ENCODE measurements around the gene CILP2. TPM values are rescaled to one million over a fixed set of nuclear protein-coding genes. Genes with fewer than 3 reads are reported as not detected.

CILP2 gene
- total RNA-seq, 1 donor from 2014 or later: 1.0 TPM

GRCh38 chr19:19570571-19570970, 32.5 kb downstream of the CILP2 start:
- peaks cover 6% of the 10 kb centered on the region for H3K4me1 ChIP-seq
- Mint-ChIP-seq H3K9me3 (no peaks in the 10 kb centered on the region), H3K4me1 (peaks cover 4% of the 10 kb centered on the region), H3K27me3 (ENCODE audit: insufficient read depth, low read depth) (peaks cover 2% of the 10 kb centered on the region), H3K4me3 (no peak overlapping the region), H3K27ac (no peak overlapping the region), H3K36me3 (peaks cover 16% of the 10 kb centered on the region)
- H3K4me2 ChIP-seq: no peak overlapping the region
- H3K27me3 ChIP-seq: no peaks in the 10 kb centered on the region
- peaks cover 12% of the 10 kb centered on the region for H3F3A ChIP-seq (ENCODE audit: low read depth)
- TF ChIP-seq EZH2 (IDR thresholded peaks at IDR 0.05): no peak
- no peak for TF ChIP-seq EZH2phosphoT487 (IDR thresholded peaks at IDR 0.05)
- no peak for TF ChIP-seq CTCF (IDR thresholded peaks at IDR 0.05)
- peaks cover under 1% of the 10 kb centered on the region for H4K20me1 ChIP-seq (ENCODE audit: low read depth)
- DNase-seq (ENCODE audit: low spot score): no peak
- H3K4me3 ChIP-seq: no peak overlapping the region
- H3K36me3 ChIP-seq: no peaks in the 10 kb centered on the region
- no peak overlapping the region for H3K27ac ChIP-seq
- no peak overlapping the region for H3K9ac ChIP-seq
- H2AFZ ChIP-seq (replicated peaks): no peak overlapping the region
- H3K79me2 ChIP-seq (ENCODE audit: low read depth): no peaks in the 10 kb centered on the region
- H3K9me3 ChIP-seq (ENCODE audit: low read depth): no peaks in the 10 kb centered on the region

GRCh38 chr19:19571071-19571786, 33.2 kb downstream of the CILP2 start:
- no peak for DNase-seq (ENCODE audit: low spot score)
- Histone ChIP-seq H3K4me1 (peaks cover 9% of the 10 kb centered on the region), H3F3A (ENCODE audit: low read depth) (peaks cover 19% of the 10 kb centered on the region), H4K20me1 (ENCODE audit: low read depth) (peaks cover 6% of the 10 kb centered on the region), H3K4me3 (no peak overlapping the region), H2AFZ (replicated peaks) (no peak overlapping the region), H3K79me2 (ENCODE audit: low read depth) (no peaks in the 10 kb centered on the region), H3K4me2 (no peak overlapping the region), H3K9me3 (ENCODE audit: low read depth) (no peaks in the 10 kb centered on the region), H3K9ac (no peak overlapping the region), H3K36me3 (no peaks in the 10 kb centered on the region), H3K27ac (no peak overlapping the region), H3K27me3 (no peaks in the 10 kb centered on the region)
- Mint-ChIP-seq H3K9me3 (no peaks in the 10 kb centered on the region), H3K27ac (no peak overlapping the region), H3K36me3 (peaks cover 16% of the 10 kb centered on the region), H3K4me1 (peaks cover 8% of the 10 kb centered on the region), H3K4me3 (no peak overlapping the region), H3K27me3 (ENCODE audit: insufficient read depth, low read depth) (peaks cover 2% of the 10 kb centered on the region)
- TF ChIP-seq CTCF (IDR thresholded peaks at IDR 0.05): no peak
- TF ChIP-seq EZH2 (IDR thresholded peaks at IDR 0.05): no peak
- TF ChIP-seq EZH2phosphoT487 (IDR thresholded peaks at IDR 0.05): no peak

GRCh38 chr19:19575411-19575810, 37.3 kb downstream of the CILP2 start:
- no peak overlapping the region for H2AFZ ChIP-seq (replicated peaks)
- peak overlapping the region; percentile 8 for H3K27ac Mint-ChIP-seq
- H3K27ac ChIP-seq: peak overlapping the region; percentile 77
- peaks cover 18% of the 10 kb centered on the region for H3K4me1 Mint-ChIP-seq
- H4K20me1 ChIP-seq (ENCODE audit: low read depth): peaks cover 6% of the 10 kb centered on the region
- H3F3A ChIP-seq (ENCODE audit: low read depth): peaks cover 24% of the 10 kb centered on the region
- H3K36me3 Mint-ChIP-seq: peaks cover 3% of the 10 kb centered on the region
- peak overlapping the region; percentile 25 for H3K4me3 Mint-ChIP-seq
- DNase-seq (ENCODE audit: low spot score): peak; percentile 86
- no peaks in the 10 kb centered on the region for H3K9me3 ChIP-seq (ENCODE audit: low read depth)
- H3K9me3 Mint-ChIP-seq: no peaks in the 10 kb centered on the region
- H3K79me2 ChIP-seq (ENCODE audit: low read depth): no peaks in the 10 kb centered on the region
- TF ChIP-seq EZH2 (IDR thresholded peaks at IDR 0.05) (no peak), EZH2phosphoT487 (IDR thresholded peaks at IDR 0.05) (peak; percentile 54)
- H3K4me1 ChIP-seq: peaks cover 15% of the 10 kb centered on the region
- H3K9ac ChIP-seq: no peak overlapping the region
- H3K4me2 ChIP-seq: peak overlapping the region; percentile 65
- H3K36me3 ChIP-seq: no peaks in the 10 kb centered on the region
- no peaks in the 10 kb centered on the region for H3K27me3 Mint-ChIP-seq (ENCODE audit: insufficient read depth, low read depth)
- H3K27me3 ChIP-seq: peaks cover 8% of the 10 kb centered on the region
- H3K4me3 ChIP-seq: no peak overlapping the region

- Histone ChIP-seq H3K36me3 (no peaks in the 10 kb centered on the region), H3K79me2 (ENCODE audit: low read depth) (no peaks in the 10 kb centered on the region), H3K4me1 (peaks cover 24% of the 10 kb centered on the region), H3K27me3 (peaks cover 8% of the 10 kb centered on the region), H4K20me1 (ENCODE audit: low read depth) (peaks cover 6% of the 10 kb centered on the region), H3K9me3 (ENCODE audit: low read depth) (no peaks in the 10 kb centered on the region), H3K4me2 (no peak overlapping the region), H3K27ac (no peak overlapping the region), H3K4me3 (no peak overlapping the region), H2AFZ (replicated peaks) (no peak overlapping the region), H3F3A (ENCODE audit: low read depth) (peaks cover 29% of the 10 kb centered on the region), H3K9ac (no peak overlapping the region)
- H3K27ac Mint-ChIP-seq: no peak overlapping the region
- no peak for DNase-seq (ENCODE audit: low spot score)
- no peak overlapping the region for H3K4me3 Mint-ChIP-seq
- H3K9me3 Mint-ChIP-seq: no peaks in the 10 kb centered on the region
- H3K4me1 Mint-ChIP-seq: peaks cover 25% of the 10 kb centered on the region
- TF ChIP-seq CTCF (IDR thresholded peaks at IDR 0.05) (no peak), EZH2 (IDR thresholded peaks at IDR 0.05) (no peak), EZH2phosphoT487 (IDR thresholded peaks at IDR 0.05) (no peak)
- no peaks in the 10 kb centered on the region for H3K36me3 Mint-ChIP-seq
- H3K27me3 Mint-ChIP-seq (ENCODE audit: insufficient read depth, low read depth): no peaks in the 10 kb centered on the region
These were observed 40.2 kb downstream of the CILP2 start for GRCh38 chr19:19578252-19578651.

Data from neural progenitor cell (in vitro differentiated cells).